SK-N-SH (cell line): ENCODE results near the gene NFX1. TPM values are rescaled to one million over a fixed set of nuclear protein-coding genes. Genes with fewer than 3 reads are reported as not detected.
"Not testable (repeated sequence)": the region's sequence is repeated elsewhere in the genome, so short reads cannot be mapped to it uniquely, and the experiment has no call there.

Experiments used
- CTCF ChIA-PET: fragments of 300-600, 350-600 bp; formaldehyde crosslinking; extraction: SDS; loops from one replicate; lab custom pipeline; 2021; lab: Yijun Ruan, JAX
- POLR2A ChIA-PET: fragments of 350-600 bp; sonication (Branson Sonifier 250); formaldehyde crosslinking; extraction: SDS; loops from one replicate; lab custom pipeline; 2020; ENCODE audit warnings: antibody characterized with exemption, inconsistent platforms; lab: Yijun Ruan, JAX
- DNase-seq: peaks from one replicate; pipeline ENCODE4 v3.0.0; 2012
- H2AFZ ChIP-seq: fragments of 200-600 bp; sonication (generic); 2 replicates; pipeline ENCODE4 v1.8.1; 2016; ENCODE audit warnings: antibody characterized with exemption, mild to moderate bottlenecking, low read depth
- H3F3A ChIP-seq: fragments of 200-600 bp; sonication (generic); replicated peaks from 2 replicates; pipeline ENCODE3; 2016; ENCODE audit warnings: antibody characterized with exemption, mild to moderate bottlenecking; ENCODE audit not compliant: insufficient read depth
- H3K27ac ChIP-seq, 2 experiments: fragments of 200-500 bp in 1 of 2; fragments of 200-600 bp in 1 of 2; sonication (Bioruptor generic) in 1 of 2; sonication (generic), shearing (Covaris generic) in 1 of 2; 2 replicates each; pipeline versions ENCODE4 v1.5.1 to v1.6.1; 2014 to 2016; ENCODE audit warnings: low read depth in 2 of 2, inconsistent platforms in 1 of 2, low read length in 1 of 2, mild to moderate bottlenecking in 1 of 2, mixed read lengths in 1 of 2
- H3K27me3 ChIP-seq: fragments of 200-600 bp; sonication (generic), shearing (Covaris generic); 2 replicates; pipeline ENCODE4 v1.6.1; 2016; ENCODE audit warnings: mixed run types; ENCODE audit not compliant: insufficient read depth
- H3K36me3 ChIP-seq, 2 experiments: fragments of 200-500 bp in 1 of 2; fragments of 200-600 bp in 1 of 2; sonication (Bioruptor generic) in 1 of 2; sonication (generic) in 1 of 2; replicated peaks in 1 of 2; 2 replicates each; pipeline versions ENCODE3 to v1.5.1; 2014 to 2016; ENCODE audit warnings: low read length in 1 of 2, mild to moderate bottlenecking in 1 of 2; ENCODE audit not compliant: insufficient read depth in 2 of 2, control insufficient read depth in 1 of 2
- H3K4me1 ChIP-seq, 2 experiments: fragments of 200-500 bp in 1 of 2; fragments of 200-600 bp in 1 of 2; sonication (Bioruptor generic) in 1 of 2; sonication (generic), shearing (Covaris generic) in 1 of 2; 2 replicates each; pipeline versions ENCODE4 v1.5.1 to v1.6.1; 2014 to 2016; ENCODE audit warnings: low read depth in 1 of 2, low read length in 1 of 2, mixed run types in 1 of 2; ENCODE audit not compliant: insufficient read depth in 2 of 2, control insufficient read depth in 1 of 2
- H3K4me2 ChIP-seq: fragments of 200-600 bp; sonication (generic), shearing (Covaris generic); 2 replicates; pipeline ENCODE4 v1.6.1; 2017; ENCODE audit warnings: mixed run types
- H3K4me3 ChIP-seq, 2 experiments: fragments of 200-500 bp in 1 of 2; fragments of 200-600 bp in 1 of 2; sonication (Bioruptor generic) in 1 of 2; sonication (generic), shearing (Covaris generic) in 1 of 2; 2 replicates each; pipeline versions ENCODE4 v1.5.1 to v1.8.1; 2014 to 2016; ENCODE audit warnings: low read depth in 2 of 2, inconsistent platforms in 1 of 2, low read length in 1 of 2, mild to moderate bottlenecking in 1 of 2, mixed read lengths in 1 of 2, moderate library complexity in 1 of 2
- H3K79me2 ChIP-seq: fragments of 200-600 bp; sonication (generic); 2 replicates; pipeline ENCODE4 v1.8.1; 2017; ENCODE audit warnings: mild to moderate bottlenecking; ENCODE audit not compliant: insufficient read depth
- H3K9ac ChIP-seq: fragments of 200-600 bp; sonication (generic); 2 replicates; pipeline ENCODE4 v1.6.1; 2017; ENCODE audit warnings: mixed run types
- H3K9me2 ChIP-seq: fragments of 200-600 bp; sonication (generic); 2 replicates; pipeline ENCODE4 v1.6.1; 2017; ENCODE audit warnings: mixed run types
- H3K9me3 ChIP-seq: fragments of 200-600 bp; sonication (generic); 2 replicates; pipeline ENCODE4 v1.6.1; 2017; ENCODE audit warnings: mixed run types, mild to moderate bottlenecking, moderate library complexity
- H4K20me1 ChIP-seq: fragments of 200-600 bp; sonication (generic); 2 replicates; pipeline ENCODE4 v1.6.1; 2017; ENCODE audit warnings: mild to moderate bottlenecking, mixed run types; ENCODE audit not compliant: insufficient read depth
- CTCF ChIP-seq: fragments of 200-600 bp; sonication (generic); IDR thresholded peaks from 2 replicates; pipeline ENCODE4 v1.6.1; 2017; ENCODE audit warnings: antibody characterized with exemption, mild to moderate bottlenecking, moderate library complexity
- ELF1 ChIP-seq: IDR thresholded peaks from 2 replicates; pipeline ENCODE4 v1.4.0; 2012
- EP300 ChIP-seq, 2 experiments: IDR thresholded peaks; 2 replicates each; pipeline versions ENCODE4 v1.4.0 to v1.6.1; 2012; ENCODE audit warnings: borderline replicate concordance in 1 of 2, low read depth in 1 of 2, low read length in 1 of 2
- EZH2phosphoT487 ChIP-seq: fragments of 200-600 bp; sonication (generic); IDR thresholded peaks from 2 replicates; pipeline ENCODE4 v1.6.1; 2017; ENCODE audit warnings: low read depth, mixed run types, mild to moderate bottlenecking, antibody characterized with exemption, moderate library complexity, borderline replicate concordance
- FOXJ3 ChIP-seq: sonication (generic); formaldehyde crosslinking; IDR thresholded peaks from 2 replicates; pipeline ENCODE4 v1.5.1; 2020; ENCODE audit warnings: mild to moderate bottlenecking, missing genetic modification reagents
- FOXM1 ChIP-seq: IDR thresholded peaks from 2 replicates; pipeline ENCODE4 v1.4.0; 2012; ENCODE audit warnings: low read depth, mild to moderate bottlenecking
- JUND ChIP-seq: IDR thresholded peaks from 2 replicates; pipeline ENCODE4 v1.4.0; 2012
- MAX ChIP-seq: IDR thresholded peaks from 2 replicates; pipeline ENCODE4 v1.4.0; 2012; ENCODE audit warnings: low read depth
- RAD21 ChIP-seq: IDR thresholded peaks from 2 replicates; pipeline ENCODE4 v1.6.1; 2012; ENCODE audit warnings: mild to moderate bottlenecking, low read length
- RCOR1 ChIP-seq: fragments of 150-350 bp; IDR thresholded peaks from 2 replicates; pipeline ENCODE4 v1.6.1; 2017; ENCODE audit warnings: antibody characterized with exemption, low read length
- RXRA ChIP-seq: IDR thresholded peaks from 2 replicates; pipeline ENCODE4 v1.4.0; 2012; ENCODE audit warnings: low read depth, mild to moderate bottlenecking, borderline replicate concordance
- SMC3 ChIP-seq: IDR thresholded peaks from 2 replicates; pipeline ENCODE4 v1.6.1; 2012; ENCODE audit warnings: low read depth, low read length, improper control_type of control experiment
- TAF1 ChIP-seq: IDR thresholded peaks from 2 replicates; pipeline ENCODE4 v1.6.1; 2012; ENCODE audit warnings: low read depth, mild to moderate bottlenecking, low read length, moderate library complexity, borderline replicate concordance
- TCF12 ChIP-seq: IDR thresholded peaks from 2 replicates; pipeline ENCODE4 v1.4.0; 2012
- USF1 ChIP-seq: IDR thresholded peaks from 2 replicates; pipeline ENCODE4 v1.4.0; 2012; ENCODE audit warnings: low read depth, borderline replicate concordance
- ZBTB33 ChIP-seq: IDR thresholded peaks from 2 replicates; pipeline ENCODE4 v1.4.0; 2012; ENCODE audit warnings: low read depth, borderline replicate concordance
- whole genome bisulfite sequencing: methylation state at CpG from one replicate; pipeline ENCODE4 v1.1.6; 2017; ENCODE audit warnings: low lambda C conversion rate; 5-methylcytosine and 5-hydroxymethylcytosine counted together
- polyA plus RNA-seq, 3 experiments: library from polyadenylated mRNA; depleted of rRNA; stranded (reverse); fragments of >200 nt; gene quantifications; 2 replicates each; pipeline ENCODE4 v1.2.3, GENCODE V29; 2012

Gene NFX1
- polyA plus RNA-seq, 1 of the 3 experiments (the other 2 are of a cell fraction) = 19.6 TPM

- no peak for DNase-seq
- no peak for TF ChIP-seq TAF1
- TF ChIP-seq EP300 (IDR thresholded peaks at IDR 0.05; ENCODE audit: borderline replicate concordance in 1 of 2, low read depth in 1 of 2, low read length in 1 of 2) = no peak
- no peak for TF ChIP-seq FOXJ3 (CRISPR knock-in tag)
- TF ChIP-seq SMC3 = no peak
- no peak for TF ChIP-seq TCF12
- no peak for TF ChIP-seq JUND
- TF ChIP-seq CTCF = no peak
- TF ChIP-seq FOXM1 = no peak
- TF ChIP-seq RAD21 = no peak
- TF ChIP-seq USF1 = no peak
- no peak for TF ChIP-seq ELF1
- no peak for TF ChIP-seq RXRA
- TF ChIP-seq EZH2phosphoT487 = no peak
- TF ChIP-seq, all 33 proteins: peak for 0
Observed at GRCh38 chr9:33311953-33312352, 21.6 kb downstream of the NFX1 start.

GRCh38 chr9:33315371-33315770 is 25.1 kb downstream of the NFX1 start:
- Histone ChIP-seq H3K9ac (no peak overlapping the region), H3K27ac (no peak overlapping the region), H3K79me2 (peaks cover 4% of the 10 kb centered on the region; the same call in 1 of the 2 replicates), H3K4me3 (no peak overlapping the region), H2AFZ (no peak overlapping the region), H3K4me2 (no peak overlapping the region), H3K36me3 (peaks cover 58 to 72% of the 10 kb centered on the region in 2 experiments), H3K4me1 (peaks cover 0 to 9% of the 10 kb centered on the region in 2 experiments; a peak in 1 of 4 replicates), H4K20me1 (no peaks in the 10 kb centered on the region), H3F3A (peaks cover 28% of the 10 kb centered on the region), H3K9me3 (no peaks in the 10 kb centered on the region), H3K27me3 (no peaks in the 10 kb centered on the region), H3K9me2 (no peaks in the 10 kb centered on the region)
- no peak for DNase-seq
- ChIA-PET CTCF (no interaction called here), POLR2A (interaction anchor here (0.6 kb wide), 1 partner anchor 132 kb away, joined by 6 read pairs; no protein-coding TSS in a partner anchor)
- TF ChIP-seq ELF1 = no peak
- no peak for TF ChIP-seq RCOR1
- no peak for TF ChIP-seq ZBTB33
- no peak for TF ChIP-seq TAF1
- no peak for TF ChIP-seq MAX
- no peak for TF ChIP-seq RXRA
- 96% methylated on average over 5 of the region's 5 CpGs for WGBS

More at GRCh38 chr9:33311953-33312352, 21.6 kb downstream of the NFX1 start:
- Histone ChIP-seq H3K36me3 (peaks cover 69 to 81% of the 10 kb centered on the region in 2 experiments), H3K9ac (no peak overlapping the region), H3K4me1 (no peaks in the 10 kb centered on the region), H3K27me3 (no peaks in the 10 kb centered on the region), H3K4me3 (no peak overlapping the region), H3K79me2 (peaks cover 4% of the 10 kb centered on the region; the same call in 1 of the 2 replicates), H3K9me2 (no peaks in the 10 kb centered on the region), H3K9me3 (no peaks in the 10 kb centered on the region), H3K27ac (no peak overlapping the region), H4K20me1 (no peaks in the 10 kb centered on the region), H3K4me2 (no peak overlapping the region), H2AFZ (no peak overlapping the region), H3F3A (peaks cover 7% of the 10 kb centered on the region)
- ChIA-PET POLR2A (no interaction called here), CTCF (no interaction called here)
- WGBS = 53% methylated on average over 2 of the region's 2 CpGs

- H3F3A ChIP-seq = peaks cover 39% of the 10 kb centered on the region
- H2AFZ ChIP-seq, DNase-seq, CTCF ChIA-PET, H3K9ac ChIP-seq, H3K79me2 ChIP-seq, H3K9me3 ChIP-seq, H3K4me3 ChIP-seq, H3K4me2 ChIP-seq, H3K9me2 ChIP-seq, POLR2A ChIA-PET, H3K27ac ChIP-seq, H4K20me1 ChIP-seq, H3K27me3 ChIP-seq: not testable (repeated sequence)
- H3K4me1 ChIP-seq = peaks cover 0 to 20% of the 10 kb centered on the region in 2 experiments; a peak in 2 of 4 replicates
- peaks cover 44 to 62% of the 10 kb centered on the region in 2 experiments for H3K36me3 ChIP-seq
- 97% methylated on average over 3 of the region's 3 CpGs for WGBS
Observed at GRCh38 chr9:33317136-33317535, 26.8 kb downstream of the NFX1 start.
